Measurements from ENCODE around the gene ACTRT3. TPM values are rescaled to one million over a fixed set of nuclear protein-coding genes. Genes with fewer than 3 reads are reported as not detected.

Gene ACTRT3
- total RNA-seq, 1 experiment from 2014 or later, result 0.34 TPM

DNA sequence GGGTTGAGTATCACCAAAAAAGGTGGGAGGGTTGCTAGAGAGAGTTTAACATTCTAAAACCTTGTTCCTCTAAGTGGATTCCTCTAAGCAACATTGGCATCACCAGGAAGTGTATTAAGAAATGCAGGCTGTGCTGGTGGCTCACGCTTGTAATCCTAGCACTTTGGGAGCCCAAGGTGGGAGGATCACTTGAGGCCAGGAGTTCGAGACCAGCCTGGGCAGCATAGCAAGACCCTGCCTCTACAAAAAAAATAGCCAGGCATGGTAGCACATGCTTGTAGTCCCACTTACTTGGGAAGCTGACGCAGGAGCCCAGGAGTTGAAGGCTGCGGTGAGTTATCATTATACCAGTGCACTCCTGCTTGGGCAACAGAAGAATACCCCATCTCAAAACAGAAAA lies 8.5 kb upstream of the ACTRT3 start:
- DNase-seq (ENCODE audit: low read depth), result no peak
- in situ Hi-C loops (cut with HindIII; ENCODE audit: low pct_unique_long_range_greater_than_20kb, low sequenced_read_pairs), result no loop called here

DNA sequence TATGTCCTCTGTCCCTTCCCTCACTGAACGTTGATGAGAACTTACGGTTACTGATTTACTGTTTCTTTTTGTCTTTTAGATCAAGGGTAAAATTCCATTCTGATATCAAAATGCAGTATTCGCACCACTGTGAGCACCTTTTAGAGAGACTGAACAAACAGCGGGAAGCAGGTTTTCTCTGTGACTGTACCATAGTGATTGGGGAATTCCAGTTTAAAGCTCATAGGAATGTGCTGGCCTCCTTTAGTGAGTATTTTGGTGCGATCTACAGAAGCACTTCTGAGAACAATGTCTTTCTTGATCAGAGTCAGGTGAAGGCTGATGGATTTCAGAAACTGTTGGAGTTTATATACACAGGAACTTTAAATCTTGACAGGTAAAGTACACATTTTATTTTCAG lies 4.8 kb upstream of the ACTRT3 start:
- DNase-seq (ENCODE audit: low read depth), result no peak

DNA sequence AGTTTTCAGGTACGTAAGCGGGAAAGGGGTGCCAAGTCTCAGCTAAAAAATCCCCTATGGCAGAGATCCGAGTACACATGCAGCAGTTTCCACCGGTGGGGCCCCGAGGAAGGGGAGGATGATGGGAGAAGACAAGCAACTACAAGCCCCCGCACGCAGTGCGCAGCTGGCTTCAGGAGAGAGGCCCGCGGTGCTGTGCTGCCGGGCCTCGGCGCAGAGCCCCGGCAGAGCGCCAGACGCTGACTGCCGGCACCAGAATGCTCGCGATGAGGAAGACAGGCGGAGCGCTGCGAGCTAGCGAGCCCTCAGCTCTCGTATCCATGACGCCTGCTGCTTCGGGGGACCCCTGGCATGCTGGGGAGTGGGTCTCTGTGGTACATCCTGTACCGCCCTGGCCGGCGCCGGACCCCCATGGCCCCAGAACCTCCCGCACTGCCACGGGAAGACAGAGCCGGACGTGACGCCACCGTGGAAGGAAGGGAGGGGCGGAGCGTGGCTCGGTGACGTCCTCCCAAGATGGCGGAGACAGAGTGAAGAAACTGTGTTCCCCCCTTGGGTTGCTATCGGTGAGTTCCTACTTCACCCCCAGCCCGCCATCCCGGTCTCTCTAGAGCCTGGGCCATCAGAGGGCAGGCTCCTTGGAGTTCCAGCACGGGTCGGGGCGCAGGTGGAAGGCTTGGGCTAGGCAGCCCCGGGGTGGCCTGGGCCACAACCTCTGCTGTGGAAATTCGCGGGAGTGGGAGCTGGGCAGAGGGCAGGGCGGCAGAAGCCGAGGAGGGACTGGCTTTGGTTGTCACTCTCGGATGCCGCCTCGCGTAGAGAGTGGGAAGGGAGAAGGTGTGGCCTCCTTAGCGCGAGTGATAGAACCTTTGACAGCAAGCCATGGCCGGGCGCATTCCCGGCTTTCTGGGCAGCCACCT lies 3.8 kb upstream of the ACTRT3 start, which contains the start of gene MYNN:
Gene MYNN (plus strand): TSS at position 500 of the 920 bp plus-strand sequence. CDS start 900 bp downstream, outside the sequence.
- in situ Hi-C loops (cut with HindIII; ENCODE audit: low pct_unique_long_range_greater_than_20kb, low sequenced_read_pairs), result no loop called here
- peak; percentile 93 for DNase-seq (ENCODE audit: low read depth)

More for the DNA sequence above, 4.8 kb upstream of the ACTRT3 start:
- in situ Hi-C loops (cut with HindIII; ENCODE audit: low pct_unique_long_range_greater_than_20kb, low sequenced_read_pairs), result no loop called here

DNA sequence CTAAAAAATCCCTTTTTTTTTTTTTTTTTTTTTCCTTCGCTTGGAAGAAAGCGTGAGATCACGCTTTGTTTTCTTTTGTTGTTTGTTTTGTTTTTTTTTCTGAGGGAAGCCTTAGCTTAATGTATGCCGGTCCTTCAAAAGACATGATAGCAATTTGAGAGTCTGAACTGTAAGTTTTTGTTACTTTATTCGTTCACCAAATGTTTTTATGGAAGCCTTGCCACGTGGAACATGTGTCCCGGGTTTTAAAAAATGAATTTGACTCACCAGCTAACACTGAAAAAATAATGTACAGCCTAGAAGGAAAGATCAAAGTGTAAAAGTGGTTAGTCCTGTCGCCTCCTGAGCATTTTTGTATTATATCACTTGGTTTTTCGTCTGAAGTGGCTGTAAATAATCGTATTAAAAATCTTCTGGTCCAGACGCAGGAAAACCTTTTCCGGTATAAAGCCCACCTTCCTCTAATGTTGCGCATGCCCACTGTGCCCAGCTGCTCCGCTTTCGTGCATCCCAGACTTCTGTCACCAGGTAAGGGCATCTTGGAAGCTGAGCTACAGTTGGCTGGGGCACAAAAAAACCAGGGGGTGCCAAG lies 3.0 kb upstream of the ACTRT3 start:
- DNase-seq (ENCODE audit: low read depth), result peak; percentile 89
- in situ Hi-C loops (cut with HindIII; ENCODE audit: low pct_unique_long_range_greater_than_20kb, low sequenced_read_pairs), result no loop called here

DNA sequence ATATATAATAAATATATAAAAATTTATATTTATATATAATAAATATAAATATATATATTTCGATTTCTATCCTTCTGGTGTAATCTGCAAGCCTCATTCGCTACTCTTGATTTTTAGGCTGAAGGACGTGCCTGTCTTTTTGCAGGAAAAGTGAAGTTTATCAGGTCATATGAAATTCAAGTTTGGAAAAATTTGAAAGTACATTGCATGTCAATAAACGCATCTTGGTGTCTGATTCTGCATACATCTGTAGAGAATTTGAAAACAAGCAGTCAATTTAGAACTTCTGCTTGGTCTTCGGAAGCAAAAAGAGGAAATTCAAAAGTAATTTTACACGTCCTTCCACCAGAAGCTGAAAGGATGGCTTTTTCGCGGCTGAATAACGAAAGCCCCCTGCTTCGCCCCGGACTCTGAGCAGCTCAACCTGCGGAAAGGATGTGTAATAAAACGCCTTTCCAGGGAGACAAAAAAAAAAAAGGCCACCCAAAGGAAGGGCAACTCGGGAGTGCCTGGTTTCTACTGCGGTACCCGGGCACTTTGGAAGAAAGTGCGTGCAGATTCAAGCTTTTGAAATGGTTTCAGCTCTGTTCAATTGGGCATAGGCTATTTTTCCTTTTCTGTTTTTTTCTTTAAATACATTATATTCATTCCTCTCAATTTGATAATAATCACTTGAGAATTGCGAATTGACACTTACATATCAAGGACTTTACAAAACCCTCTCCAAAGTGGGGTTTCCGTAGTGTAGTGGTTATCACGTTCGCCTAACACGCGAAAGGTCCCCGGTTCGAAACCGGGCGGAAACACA lies 2.3 kb upstream of the ACTRT3 start:
- DNase-seq (ENCODE audit: low read depth), result peak; percentile 91
- in situ Hi-C loops (cut with HindIII; ENCODE audit: low pct_unique_long_range_greater_than_20kb, low sequenced_read_pairs), result no loop called here

DNA sequence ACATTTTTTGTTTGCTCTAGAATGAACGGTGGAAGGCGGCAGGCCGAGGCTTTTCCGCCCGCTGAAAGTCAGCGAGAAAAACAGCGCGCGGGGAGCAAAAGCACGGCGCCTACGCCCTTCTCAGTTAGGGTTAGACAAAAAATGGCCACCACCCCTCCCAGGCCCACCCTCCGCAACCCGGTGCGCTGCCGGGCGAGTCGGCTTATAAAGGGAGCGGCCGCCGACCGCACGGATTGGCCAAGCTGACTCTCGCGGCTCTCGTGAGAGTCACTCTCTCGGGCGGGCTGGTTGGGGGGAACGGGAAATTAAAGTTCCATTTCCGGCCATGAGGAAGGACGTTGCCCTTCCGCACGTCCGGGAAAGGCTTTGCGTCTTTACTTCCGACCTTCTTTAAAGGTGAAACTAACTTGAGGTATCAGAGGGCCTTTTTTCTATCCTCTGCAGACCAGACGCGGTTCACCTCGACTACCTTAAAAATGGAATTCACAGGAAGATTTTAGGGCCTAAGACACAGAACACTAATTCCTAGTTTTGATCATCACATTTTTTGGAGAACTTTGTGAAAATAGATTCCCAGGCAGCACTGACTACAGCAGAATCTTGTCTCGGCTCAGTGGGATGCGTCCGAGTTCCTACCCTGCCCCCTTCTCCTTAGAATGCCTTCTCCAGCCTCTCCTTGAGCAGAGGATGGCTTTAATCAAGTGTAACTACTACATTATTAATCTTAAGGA lies 4.3 kb downstream of the ACTRT3 start, which contains the start of gene TERC:
Gene TERC (minus strand): TSS at position 179 of the 731 bp plus-strand sequence.
- in situ Hi-C loops (cut with HindIII; ENCODE audit: low pct_unique_long_range_greater_than_20kb, low sequenced_read_pairs), result no loop called here
- peak; percentile 85 for DNase-seq (ENCODE audit: low read depth)

DNA sequence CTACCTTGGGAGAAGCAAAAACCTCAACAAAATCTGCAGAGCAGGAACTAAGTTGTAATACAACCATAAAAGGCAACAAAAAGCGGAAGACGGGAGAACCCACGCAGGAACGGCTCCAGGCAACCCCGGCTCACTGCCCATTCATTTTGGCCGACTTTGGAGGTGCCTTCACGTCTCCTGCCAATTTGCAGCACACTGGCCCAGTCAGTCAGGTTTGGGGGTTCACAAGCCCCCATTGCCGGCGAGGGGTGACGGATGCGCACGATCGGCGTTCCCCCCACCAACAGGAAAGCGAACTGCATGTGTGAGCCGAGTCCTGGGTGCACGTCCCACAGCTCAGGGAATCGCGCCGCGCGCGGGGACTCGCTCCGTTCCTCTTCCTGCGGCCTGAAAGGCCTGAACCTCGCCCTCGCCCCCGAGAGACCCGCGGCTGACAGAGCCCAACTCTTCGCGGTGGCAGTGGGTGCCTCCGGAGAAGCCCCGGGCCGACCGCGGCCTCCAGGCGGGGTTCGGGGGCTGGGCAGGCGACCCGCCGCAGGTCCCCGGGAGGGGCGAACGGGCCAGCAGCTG lies 5.0 kb downstream of the ACTRT3 start:
- peak; percentile 60 for DNase-seq (ENCODE audit: low read depth)
- in situ Hi-C loops (cut with HindIII; ENCODE audit: low pct_unique_long_range_greater_than_20kb, low sequenced_read_pairs), result no loop called here

DNA sequence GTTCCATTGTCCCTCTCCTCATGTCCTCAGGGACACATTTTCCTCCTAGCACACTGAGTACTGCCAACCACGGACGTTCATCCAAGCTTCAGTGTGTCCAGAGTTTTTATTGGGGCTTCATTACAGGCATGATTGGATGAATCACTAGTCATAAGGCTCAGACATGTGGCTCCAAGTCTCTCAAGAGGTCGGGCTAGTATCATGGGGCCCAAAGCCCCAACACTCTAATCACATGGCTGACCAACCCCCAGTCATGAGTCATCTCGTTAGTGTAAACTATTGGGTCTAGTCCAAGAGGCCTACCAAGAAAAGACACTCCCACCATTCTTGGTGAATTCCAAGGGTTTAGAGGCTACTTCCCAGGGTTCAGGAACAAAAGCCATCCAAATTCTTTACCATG lies 8.9 kb downstream of the ACTRT3 start:
- in situ Hi-C loops (cut with HindIII; ENCODE audit: low pct_unique_long_range_greater_than_20kb, low sequenced_read_pairs), result no loop called here
- peak; percentile 85 for DNase-seq (ENCODE audit: low read depth)

DNA sequence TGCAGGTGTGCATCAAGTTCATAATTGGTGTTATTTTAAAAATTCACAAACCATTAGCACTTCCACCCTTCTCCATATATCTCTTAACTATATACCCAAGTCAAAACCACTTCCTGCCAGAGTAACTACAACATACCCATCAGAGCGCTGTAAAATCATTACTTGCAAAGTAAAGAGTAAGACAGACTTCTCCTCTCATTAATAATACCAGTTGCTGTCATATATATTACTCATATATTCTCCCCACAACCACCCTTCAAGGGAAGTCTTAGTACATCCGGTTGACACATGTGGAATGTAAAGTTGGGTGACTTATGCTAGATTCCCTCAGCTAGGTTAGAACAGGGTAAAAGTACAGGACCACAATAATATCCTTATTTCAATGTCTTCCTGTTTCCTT lies 10.1 kb downstream of the ACTRT3 start:
- no peak for DNase-seq (ENCODE audit: low read depth)
- in situ Hi-C loops (cut with HindIII; ENCODE audit: low pct_unique_long_range_greater_than_20kb, low sequenced_read_pairs), result no loop called here

DNA sequence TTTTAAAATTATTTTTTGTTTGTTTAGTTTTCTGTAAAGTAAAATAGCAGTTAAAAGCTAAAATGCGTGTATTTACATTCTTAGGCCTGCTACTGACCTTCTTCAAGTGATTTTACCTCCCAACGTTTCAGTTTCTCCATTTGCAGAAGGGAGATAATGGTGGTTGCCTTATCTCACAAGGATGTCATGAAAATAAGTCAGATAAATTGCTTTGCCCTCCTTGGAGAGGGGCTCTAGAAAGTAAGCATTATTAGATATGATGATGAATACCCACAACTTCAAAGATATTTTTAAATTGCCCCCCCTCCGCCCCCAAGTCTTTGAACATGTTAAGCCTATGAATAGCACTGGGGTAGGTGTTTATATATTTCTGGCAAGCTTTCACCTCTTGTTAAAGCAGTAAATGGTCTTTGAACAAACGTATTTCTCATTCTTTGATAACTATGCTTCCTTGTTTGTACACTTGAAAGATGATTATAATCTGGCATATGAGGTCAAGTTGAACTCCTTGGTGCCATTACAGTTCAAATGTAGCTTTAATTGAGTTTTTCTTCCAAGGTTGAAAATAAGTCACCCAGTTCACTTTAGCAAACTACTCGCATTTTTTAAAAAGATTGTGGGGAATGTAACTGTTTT lies 10.9 kb downstream of the ACTRT3 start:
- in situ Hi-C loops (cut with HindIII; ENCODE audit: low pct_unique_long_range_greater_than_20kb, low sequenced_read_pairs), result no loop called here
- no peak for DNase-seq (ENCODE audit: low read depth)

DNA sequence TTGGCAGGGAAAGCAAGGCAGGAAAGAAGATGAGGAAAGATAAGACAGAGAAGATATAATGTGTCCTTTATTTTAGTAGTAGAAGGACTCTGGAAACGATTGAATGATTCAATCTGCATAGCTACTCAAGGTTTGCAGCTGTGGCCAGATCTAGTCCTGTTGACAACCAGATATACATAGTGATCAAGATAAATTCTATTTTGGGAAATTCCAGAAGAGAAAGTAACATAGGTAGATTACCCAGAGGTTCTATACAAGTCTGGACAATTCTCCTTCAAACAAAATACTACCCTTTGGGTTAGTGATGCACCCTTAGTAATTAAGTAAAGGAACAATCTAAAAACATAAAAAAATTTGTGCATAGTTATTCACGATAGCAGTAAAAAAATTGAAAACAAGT lies 13.9 kb downstream of the ACTRT3 start:
- in situ Hi-C loops (cut with HindIII; ENCODE audit: low pct_unique_long_range_greater_than_20kb, low sequenced_read_pairs), result no loop called here

DNA sequence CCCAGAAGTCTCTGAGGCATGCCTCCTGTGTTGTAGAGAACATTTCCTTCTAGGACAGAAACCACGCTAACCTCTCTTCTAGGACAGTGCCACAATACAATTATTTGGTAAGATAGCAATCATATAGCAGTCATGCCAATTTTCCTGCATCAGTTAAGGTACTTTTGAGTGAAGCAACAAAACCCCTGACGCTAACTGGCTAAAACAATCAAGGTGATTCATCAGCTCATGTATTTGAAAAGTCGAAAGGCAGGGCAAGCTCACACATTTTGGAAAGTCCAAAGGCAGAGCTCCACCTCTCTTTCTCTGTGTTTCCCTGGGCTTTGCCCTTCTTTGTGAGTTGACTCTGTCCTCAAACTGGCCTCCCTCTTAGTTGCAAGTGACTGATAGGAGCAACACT lies 14.7 kb downstream of the ACTRT3 start:
- DNase-seq (ENCODE audit: low read depth), result no peak
- in situ Hi-C loops (cut with HindIII; ENCODE audit: low pct_unique_long_range_greater_than_20kb, low sequenced_read_pairs), result no loop called here

More for the DNA sequence above, 13.9 kb downstream of the ACTRT3 start:
- DNase-seq (ENCODE audit: low read depth), result no peak

DNA sequence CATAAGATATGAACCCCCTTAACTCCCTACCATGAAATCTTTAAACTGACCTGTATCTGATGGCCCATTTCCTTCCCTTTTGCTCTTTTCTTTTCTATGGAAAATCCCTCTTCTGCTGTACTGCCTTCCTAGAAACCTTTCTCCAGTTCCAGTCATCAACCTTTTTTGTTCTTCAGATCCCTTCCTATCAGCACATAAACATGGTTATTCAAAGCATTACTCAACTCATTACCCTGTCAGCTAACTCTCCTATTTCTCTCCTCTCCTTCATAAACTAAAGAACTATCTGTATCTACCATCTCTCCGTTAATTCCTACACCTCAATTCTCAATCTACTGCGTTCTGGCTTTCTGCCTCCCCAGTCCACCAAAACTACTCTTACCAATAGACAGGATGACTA lies 17.5 kb downstream of the ACTRT3 start:
- in situ Hi-C loops (cut with HindIII; ENCODE audit: low pct_unique_long_range_greater_than_20kb, low sequenced_read_pairs), result no loop called here
- no peak for DNase-seq (ENCODE audit: low read depth)

DNA sequence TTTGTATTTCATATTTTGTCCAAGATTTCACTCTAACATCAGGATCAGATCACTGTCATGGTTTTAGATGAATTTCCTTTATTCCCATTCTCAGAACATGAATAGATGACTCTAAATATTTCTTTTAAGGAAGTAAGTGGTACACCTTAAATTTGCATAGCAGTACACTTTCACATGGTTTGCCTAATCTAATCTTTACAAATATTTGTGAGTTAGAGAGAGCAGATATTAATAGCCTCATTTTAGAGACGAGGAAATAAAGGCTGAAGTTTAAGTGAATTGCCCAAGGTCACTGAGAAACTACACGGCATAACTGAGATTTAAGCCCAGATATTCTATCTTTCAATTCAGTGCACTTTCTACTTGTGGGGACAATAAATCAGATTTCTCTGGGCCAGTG lies 18.7 kb downstream of the ACTRT3 start:
- in situ Hi-C loops (cut with HindIII; ENCODE audit: low pct_unique_long_range_greater_than_20kb, low sequenced_read_pairs), result no loop called here
- no peak for DNase-seq (ENCODE audit: low read depth)

DNA sequence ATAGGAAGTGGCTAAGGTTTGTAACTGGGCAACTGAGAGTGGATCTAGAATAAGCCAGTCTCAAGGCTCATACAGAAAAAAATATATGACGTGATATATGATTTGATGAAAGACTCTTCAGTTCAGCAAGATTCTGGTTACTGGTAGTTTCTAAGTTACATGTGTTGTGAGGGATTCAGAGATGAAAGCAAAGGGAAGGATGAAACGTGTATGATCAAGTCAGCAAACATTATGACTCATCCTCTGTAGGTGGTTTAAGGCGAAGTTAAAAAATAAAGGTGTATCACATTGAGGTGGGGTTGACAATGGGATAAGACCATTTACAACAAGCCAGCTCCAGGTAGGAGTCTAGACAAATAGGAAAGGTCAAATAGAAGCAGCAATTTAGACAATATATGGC lies 20.7 kb downstream of the ACTRT3 start:
- no peak for DNase-seq (ENCODE audit: low read depth)
- in situ Hi-C loops (cut with HindIII; ENCODE audit: low pct_unique_long_range_greater_than_20kb, low sequenced_read_pairs), result no loop called here

DNA sequence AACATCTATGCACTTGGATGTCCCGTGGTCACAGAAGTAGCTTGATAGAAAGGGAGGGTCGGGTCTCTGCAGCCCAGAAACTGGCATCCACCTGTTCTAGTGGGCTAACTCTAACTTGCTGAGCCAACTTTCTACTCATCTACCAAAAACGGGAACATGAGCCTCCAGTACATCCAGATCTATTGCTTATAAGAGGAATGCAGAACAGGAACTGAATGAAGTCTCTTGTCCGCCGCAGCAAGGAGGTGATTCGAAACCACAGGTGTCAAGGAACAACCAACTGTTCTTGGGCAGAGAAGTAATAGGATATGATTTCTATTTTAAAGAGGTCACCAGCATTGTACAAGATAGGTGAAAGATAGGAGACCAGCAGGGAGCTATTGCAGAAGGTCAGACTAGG lies 22.4 kb downstream of the ACTRT3 start:
- in situ Hi-C loops (cut with HindIII; ENCODE audit: low pct_unique_long_range_greater_than_20kb, low sequenced_read_pairs), result no loop called here
- no peak for DNase-seq (ENCODE audit: low read depth)

DNA sequence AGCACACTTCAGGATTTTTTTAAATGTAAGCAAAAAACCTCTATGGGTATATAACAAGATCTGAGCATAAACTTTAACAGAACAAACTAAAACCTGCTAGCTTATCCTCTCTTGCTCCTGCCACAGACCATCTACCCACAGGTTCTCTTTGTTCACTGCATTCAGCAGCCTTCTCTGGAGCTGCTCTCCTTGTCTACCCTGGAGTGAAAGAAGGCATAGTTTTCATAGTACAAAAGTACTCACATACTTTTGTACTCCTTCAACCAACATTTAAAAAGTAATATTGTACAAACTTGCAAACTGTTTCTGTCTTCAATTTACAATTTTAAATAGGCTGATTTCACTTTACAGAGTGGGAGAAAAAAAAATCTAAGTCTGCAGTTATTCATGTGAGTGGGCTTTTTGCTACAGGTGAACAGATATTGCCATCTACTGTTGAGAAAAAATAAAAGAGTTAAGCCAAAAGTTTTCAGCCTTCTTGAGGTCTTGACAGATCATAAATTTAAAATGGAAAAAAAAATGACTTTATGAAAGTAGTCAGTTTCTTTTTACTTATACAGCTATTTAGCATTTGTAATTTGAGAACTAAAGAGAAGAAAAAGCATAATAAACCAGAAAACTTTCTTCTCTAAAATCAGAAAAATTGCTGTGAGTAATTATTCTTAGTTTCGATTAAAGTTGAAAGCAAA lies 24.9 kb downstream of the ACTRT3 start:
- DNase-seq (ENCODE audit: low read depth), result peak; percentile 32
- in situ Hi-C loops (cut with HindIII; ENCODE audit: low pct_unique_long_range_greater_than_20kb, low sequenced_read_pairs), result no loop called here

All from Caki2 (cell line).